GM04504 (cell line): Measurements from ENCODE around the gene ZBTB2.
"Not testable (repeated sequence)": the region's sequence is repeated elsewhere in the genome, so short reads cannot be mapped to it uniquely, and the experiment has no call there.

ENCODE experiments used
- DNase-seq: peaks from one replicate; pipeline ENCODE4 v3.0.0-alpha.2; 2012; ENCODE audit warnings: low read depth

Gene ZBTB2

DNA sequence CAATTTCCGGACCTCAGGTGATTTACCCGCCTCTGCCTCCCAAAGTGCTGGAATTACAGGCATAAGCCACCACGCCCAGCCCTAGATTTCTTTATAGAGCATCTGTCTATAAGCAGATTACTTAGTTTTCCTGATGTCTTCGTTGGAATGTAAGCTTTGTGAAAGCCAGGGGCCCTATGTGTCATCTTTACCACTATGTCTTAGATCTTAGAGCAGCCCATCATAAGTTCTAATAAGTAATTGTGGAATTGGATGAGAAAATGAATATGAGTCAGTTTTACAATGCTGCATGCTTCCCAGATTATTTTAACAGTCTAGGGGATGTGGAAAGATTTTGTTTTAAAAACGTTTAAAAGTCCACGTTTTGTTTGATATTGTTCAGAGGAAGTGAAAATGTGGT, 9.1 kb upstream of the ZBTB2 start:
- peak; percentile 50 for DNase-seq

DNA sequence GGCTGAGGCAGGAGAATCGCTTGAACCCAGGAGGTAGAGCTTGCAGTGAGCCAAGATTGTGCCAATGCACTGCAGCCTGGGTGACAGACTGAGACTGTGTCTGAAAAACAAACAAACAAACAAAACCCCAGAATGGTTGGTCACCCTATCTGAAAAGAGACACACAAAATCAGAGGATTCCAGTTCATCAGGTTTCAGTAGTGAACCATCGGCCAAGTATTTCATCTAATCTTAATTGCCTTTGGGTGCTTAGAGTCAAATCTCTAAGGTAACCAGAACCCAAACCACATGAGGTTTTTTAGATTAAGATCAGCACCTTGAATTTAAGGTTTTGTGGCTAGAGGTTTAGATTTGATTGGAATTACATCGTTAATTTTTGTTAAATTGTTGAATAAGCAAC, 8.3 kb upstream of the ZBTB2 start:
- no peak for DNase-seq

GRCh38 chr6:151393410-151393809, 2.1 kb upstream of the ZBTB2 start:
- DNase-seq, result no peak

- no peak for DNase-seq
Observed at GRCh38 chr6:151392427-151392826, 1.1 kb upstream of the ZBTB2 start.

DNA sequence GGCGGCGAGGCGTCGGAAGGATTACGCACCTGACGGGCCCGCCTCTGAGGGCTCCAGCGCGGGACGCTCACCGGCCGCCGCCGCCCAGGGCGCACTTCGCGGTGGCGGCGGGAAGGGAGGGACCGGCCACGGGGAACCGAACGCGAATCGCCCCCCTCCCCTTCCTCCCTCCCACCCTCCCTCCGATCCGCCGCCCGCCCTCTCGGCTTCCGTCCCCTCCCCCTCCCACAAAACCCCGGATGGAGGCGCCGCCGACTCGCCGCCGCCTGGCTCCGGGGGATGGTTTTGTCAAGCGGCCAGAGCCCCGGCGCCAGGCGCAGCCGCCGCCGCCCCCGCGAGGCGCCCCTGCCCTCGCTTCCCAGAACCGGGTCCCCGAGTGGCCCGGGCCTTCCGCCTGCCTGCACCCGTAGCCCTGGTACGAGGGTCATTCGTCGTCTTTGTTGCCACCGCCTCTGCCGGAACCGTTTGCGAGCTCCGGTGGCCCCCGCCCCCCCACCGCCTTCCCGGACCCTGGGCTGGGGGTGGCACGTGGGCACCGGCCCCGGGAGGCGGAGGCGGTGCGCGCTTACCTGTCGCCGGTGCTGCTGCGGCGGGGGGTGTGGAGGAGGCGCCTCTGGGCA, 398 bp downstream of the ZBTB2 start:
- no peak for DNase-seq

- DNase-seq, result peak; percentile 99
Observed at GRCh38 chr6:151390276-151390850, 996 bp downstream of the ZBTB2 start.

GRCh38 chr6:151389618-151390275, 1.6 kb downstream of the ZBTB2 start:
- DNase-seq, result peak; percentile 54

DNA sequence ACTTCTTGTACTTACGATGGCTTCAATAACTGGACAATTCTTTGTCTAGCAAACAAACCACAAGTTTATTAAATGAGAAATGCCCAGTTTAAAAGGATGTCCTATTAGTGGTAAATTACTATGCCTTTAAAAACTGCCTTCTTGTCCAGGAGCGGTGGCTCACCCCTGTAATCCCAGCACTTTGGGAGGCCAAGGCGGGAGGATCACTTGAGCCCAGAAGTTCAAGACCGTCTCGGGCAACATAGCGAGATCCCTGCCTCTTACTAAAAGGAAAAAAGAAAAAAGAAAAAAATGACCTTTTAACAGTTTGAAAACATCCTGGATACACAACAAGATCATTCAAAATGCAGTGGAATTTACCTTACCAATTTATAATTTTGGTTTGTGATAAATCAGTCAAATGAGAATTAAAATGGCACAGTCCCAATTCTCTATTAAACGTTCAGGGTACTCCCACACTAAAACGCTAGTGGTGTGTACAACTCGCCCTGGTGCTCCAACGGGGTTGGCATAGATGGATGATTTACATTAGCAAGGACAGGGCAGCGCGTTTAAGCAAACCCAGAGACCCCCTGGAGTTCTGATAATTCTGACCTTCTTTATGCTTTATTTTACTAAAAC, 2.3 kb downstream of the ZBTB2 start:
- DNase-seq, result no peak

DNA sequence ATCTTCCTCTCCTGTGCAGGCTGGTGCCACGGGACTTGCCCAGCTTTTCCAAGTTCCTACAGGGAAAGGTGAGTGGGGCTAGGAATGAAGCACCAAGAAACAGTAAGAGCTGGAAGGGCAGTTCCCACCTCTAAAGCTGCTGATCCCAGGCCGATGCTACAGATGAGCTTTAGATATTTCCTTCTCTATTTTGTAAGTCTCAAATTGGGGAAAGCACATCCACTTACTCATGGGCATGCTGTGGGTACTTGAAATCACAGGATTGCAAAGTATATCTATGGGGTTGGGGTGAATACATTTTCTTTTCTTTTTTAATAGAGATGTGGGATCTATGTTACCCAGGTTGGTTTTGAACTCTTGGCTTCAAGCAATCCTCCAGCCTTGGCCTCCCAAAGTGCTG, 3.1 kb downstream of the ZBTB2 start:
- DNase-seq, result no peak

DNA sequence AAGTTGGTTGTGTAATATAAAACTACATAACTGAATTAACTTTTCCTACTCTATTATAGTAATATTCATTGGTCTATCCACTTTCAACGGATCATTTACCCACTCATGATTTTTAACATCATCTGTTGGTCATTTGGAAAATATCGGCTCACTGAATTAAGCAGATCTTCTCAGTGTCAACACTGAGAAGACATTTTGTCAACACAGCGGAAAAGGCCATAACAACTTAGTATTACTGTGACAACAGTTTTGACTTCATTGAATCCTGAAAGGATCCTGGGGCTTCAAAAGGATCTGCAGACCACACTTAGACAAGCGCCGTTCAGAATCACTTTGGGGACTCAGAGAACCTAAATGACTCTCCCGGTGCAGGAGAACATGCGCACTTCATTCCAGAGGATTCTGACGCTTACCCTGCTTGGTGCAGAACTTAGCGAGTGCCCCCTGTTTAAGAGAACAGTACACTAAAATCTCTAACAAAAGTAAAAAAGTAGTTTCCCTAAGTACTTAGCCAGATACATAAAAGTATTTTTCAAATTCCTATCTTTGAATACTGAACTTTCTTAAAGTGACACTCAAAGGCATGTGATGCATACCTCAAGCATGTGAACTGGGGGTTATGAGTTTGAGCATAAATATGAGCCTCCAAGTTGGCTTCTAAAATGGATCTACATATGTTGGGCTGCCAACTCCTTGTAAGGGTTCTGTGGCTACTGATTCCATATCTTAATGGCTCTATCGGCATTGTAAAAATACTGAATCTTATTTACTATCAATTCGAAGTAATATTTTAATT, 4.0 kb downstream of the ZBTB2 start:
- DNase-seq, result no peak

DNA sequence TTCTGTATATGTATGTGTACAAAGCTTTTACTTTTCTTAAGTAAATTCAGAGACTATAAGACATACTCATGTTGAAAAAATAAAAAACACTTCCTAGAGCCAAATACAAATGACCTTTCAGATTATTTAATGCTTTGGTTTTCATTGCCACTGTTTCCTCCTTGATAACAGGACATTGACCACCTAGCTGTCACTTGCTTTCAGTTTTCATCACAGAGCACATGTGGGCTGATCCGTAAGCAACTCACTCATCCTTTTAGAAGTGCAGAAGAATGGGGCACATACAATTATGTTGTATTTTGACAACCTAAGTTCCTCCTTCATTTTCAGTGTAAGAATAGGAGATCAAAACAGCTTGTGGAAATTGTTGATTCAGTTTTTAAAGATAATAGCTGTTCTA, 6.2 kb downstream of the ZBTB2 start:
- DNase-seq, result no peak

GRCh38 chr6:151384151-151384550, 7.2 kb downstream of the ZBTB2 start:
- DNase-seq, result no peak

- not testable (repeated sequence) for DNase-seq
Observed at GRCh38 chr6:151382631-151383030, 8.7 kb downstream of the ZBTB2 start.

- no peak for DNase-seq
Observed at GRCh38 chr6:151381722-151382121, 9.6 kb downstream of the ZBTB2 start.

DNA sequence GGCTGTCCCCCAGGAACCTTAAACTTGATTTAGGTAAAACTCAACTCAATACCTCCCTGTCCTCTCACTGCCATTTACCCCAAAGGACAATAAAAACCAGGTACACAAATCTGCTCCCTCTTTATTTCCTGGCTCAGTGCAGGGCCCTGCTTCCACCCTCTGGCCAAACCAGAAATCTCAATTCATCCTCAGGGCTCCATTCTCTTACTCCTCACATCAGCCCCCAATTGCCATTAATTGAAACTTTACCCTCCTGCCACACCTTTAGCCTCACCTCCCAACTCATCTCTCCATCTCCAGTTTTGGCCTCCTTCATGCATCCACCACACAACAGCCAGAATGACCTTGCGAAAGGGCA, 10.5 kb downstream of the ZBTB2 start:
- no peak for DNase-seq

DNA sequence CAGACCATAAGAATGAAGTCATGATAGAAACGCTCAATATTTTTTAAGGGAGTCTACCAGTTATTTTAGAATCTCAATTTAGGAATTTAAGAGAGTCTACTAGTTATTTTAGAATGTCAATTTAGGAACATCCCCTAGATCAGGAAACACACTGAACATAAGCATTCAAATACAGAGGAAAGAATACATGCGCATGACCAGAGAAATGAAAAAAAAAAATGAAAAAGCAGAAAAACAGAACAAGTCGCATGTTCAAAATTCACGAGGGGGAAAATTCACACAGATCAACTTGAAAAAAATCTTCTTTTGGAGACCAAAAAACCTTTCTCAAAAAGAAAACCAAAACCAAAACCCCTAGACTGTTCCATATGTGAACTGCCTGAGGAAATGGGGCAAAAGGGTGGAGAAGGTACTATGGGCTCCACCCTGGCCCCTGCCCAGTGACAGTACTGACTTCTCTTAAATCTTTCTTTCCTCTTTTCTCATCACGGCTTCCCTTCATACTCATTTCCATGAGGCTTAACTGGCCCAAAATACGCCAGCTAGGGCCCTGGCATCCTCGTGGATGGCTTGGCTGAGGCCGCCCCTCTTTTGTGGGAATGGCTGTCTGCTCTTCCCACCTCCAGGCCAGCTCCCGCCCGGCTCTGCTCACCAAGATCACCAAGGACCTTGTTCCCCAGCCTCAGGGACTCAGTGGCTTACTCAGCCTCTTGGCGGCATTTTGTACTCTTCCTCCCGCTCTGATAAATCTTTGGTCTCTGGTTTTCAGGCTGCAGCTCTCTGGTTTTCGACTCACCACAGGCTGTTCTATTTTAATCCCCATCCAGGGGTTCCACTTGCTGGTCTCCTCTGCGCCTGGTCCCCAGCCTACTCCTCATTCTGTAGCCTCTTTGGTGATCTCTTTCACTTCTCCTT, 11.2 kb downstream of the ZBTB2 start:
- DNase-seq, result no peak

GRCh38 chr6:151377095-151377494, 14.3 kb downstream of the ZBTB2 start:
- DNase-seq, result no peak

DNA sequence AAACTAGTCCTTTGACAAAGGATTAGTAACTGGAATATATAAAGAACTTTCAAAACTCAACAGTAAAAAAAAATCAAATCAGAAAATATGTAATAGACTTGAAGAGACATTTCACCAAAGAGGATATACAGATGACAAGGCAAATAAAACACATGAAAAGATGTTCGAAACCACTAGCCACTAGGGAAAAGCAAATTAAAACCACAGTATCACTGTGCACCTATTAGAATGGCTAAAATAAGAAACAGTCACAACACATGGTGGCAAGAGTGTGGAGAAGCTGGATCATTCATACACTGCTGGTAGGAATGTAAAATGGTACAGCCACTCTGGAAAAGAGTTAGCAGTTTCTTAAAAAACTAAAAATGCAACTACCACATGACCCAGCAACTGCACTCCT, 14.9 kb downstream of the ZBTB2 start:
- DNase-seq, result no peak

GRCh38 chr6:151375833-151376232, 15.5 kb downstream of the ZBTB2 start:
- no peak for DNase-seq

GRCh38 chr6:151374036-151374683, 17.2 kb downstream of the ZBTB2 start:
- no peak for DNase-seq

DNA sequence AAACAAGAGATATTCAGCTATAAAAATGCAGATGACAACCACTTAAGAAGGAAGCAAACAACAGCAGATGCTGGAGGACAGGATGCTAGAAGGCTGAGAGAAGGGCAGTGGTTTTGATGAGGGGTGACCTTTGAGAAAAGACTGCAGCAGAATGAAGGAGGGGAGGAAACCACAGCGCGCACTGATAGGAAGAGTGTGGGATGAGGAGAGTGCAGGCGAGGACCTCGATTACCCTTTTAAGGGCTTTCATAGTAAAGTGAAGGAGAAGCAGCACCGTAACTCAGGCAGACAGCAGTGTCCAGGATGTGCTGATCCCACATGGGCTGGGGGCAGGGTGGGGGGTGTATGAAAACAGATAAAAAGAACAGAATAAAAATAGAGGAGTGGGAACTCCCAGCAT, 19.2 kb downstream of the ZBTB2 start:
- no peak for DNase-seq
